ENCODE results near the gene MRC2.

The MRC2 gene

GRCh38 chr17:62653826-62654761 is 26.6 kb downstream of the MRC2 start:
- in situ Hi-C loops (cut with MboI; ENCODE audit: low pct_unique_long_range_greater_than_20kb, low sequenced_read_pairs), result no loop called here
- DNase-seq, result no peak

GRCh38 chr17:62655656-62656055 is 28.2 kb downstream of the MRC2 start:
- in situ Hi-C loops (cut with MboI; ENCODE audit: low pct_unique_long_range_greater_than_20kb, low sequenced_read_pairs), result no loop called here
- no peak for DNase-seq

GRCh38 chr17:62656446-62656845 is 29.0 kb downstream of the MRC2 start:
- in situ Hi-C loops (cut with MboI; ENCODE audit: low pct_unique_long_range_greater_than_20kb, low sequenced_read_pairs), result no loop called here
- no peak for DNase-seq

GRCh38 chr17:62657145-62657665 is 29.7 kb downstream of the MRC2 start:
- DNase-seq, result no peak
- in situ Hi-C loops (cut with MboI; ENCODE audit: low pct_unique_long_range_greater_than_20kb, low sequenced_read_pairs), result no loop called here

- in situ Hi-C loops (cut with MboI; ENCODE audit: low pct_unique_long_range_greater_than_20kb, low sequenced_read_pairs), result no loop called here
- no peak for DNase-seq
These were observed 30.2 kb downstream of the MRC2 start for GRCh38 chr17:62657690-62658089.

- DNase-seq, result no peak
- in situ Hi-C loops (cut with MboI; ENCODE audit: low pct_unique_long_range_greater_than_20kb, low sequenced_read_pairs), result no loop called here
These were observed 30.9 kb downstream of the MRC2 start for GRCh38 chr17:62658136-62658920.

- in situ Hi-C loops (cut with MboI; ENCODE audit: low pct_unique_long_range_greater_than_20kb, low sequenced_read_pairs), result no loop called here
These were observed 33.2 kb downstream of the MRC2 start for GRCh38 chr17:62660629-62661118.

GRCh38 chr17:62661337-62661736 is 33.9 kb downstream of the MRC2 start:
- in situ Hi-C loops (cut with MboI; ENCODE audit: low pct_unique_long_range_greater_than_20kb, low sequenced_read_pairs), result no loop called here
- DNase-seq, result no peak

More at GRCh38 chr17:62660629-62661118, 33.2 kb downstream of the MRC2 start:
- DNase-seq, result no peak

- DNase-seq, result no peak
- in situ Hi-C loops (cut with MboI; ENCODE audit: low pct_unique_long_range_greater_than_20kb, low sequenced_read_pairs), result no loop called here
These were observed 35.4 kb downstream of the MRC2 start for GRCh38 chr17:62662855-62663254.

GRCh38 chr17:62663304-62663703 is 35.8 kb downstream of the MRC2 start:
- DNase-seq, result no peak
- in situ Hi-C loops (cut with MboI; ENCODE audit: low pct_unique_long_range_greater_than_20kb, low sequenced_read_pairs), result no loop called here

GRCh38 chr17:62664336-62665120 is 37.1 kb downstream of the MRC2 start:
- in situ Hi-C loops (cut with MboI; ENCODE audit: low pct_unique_long_range_greater_than_20kb, low sequenced_read_pairs), result no loop called here
- no peak for DNase-seq

- in situ Hi-C loops (cut with MboI; ENCODE audit: low pct_unique_long_range_greater_than_20kb, low sequenced_read_pairs), result no loop called here
- no peak for DNase-seq
These were observed 38.1 kb downstream of the MRC2 start for GRCh38 chr17:62665599-62665998.

- in situ Hi-C loops (cut with MboI; ENCODE audit: low pct_unique_long_range_greater_than_20kb, low sequenced_read_pairs), result no loop called here
- DNase-seq, result no peak
These were observed 38.8 kb downstream of the MRC2 start for GRCh38 chr17:62666061-62666800.

GRCh38 chr17:62666801-62667591 is 39.5 kb downstream of the MRC2 start:
- in situ Hi-C loops (cut with MboI; ENCODE audit: low pct_unique_long_range_greater_than_20kb, low sequenced_read_pairs), result no loop called here
- DNase-seq, result no peak

- DNase-seq, result no peak
- in situ Hi-C loops (cut with MboI; ENCODE audit: low pct_unique_long_range_greater_than_20kb, low sequenced_read_pairs), result no loop called here
These were observed 40.8 kb downstream of the MRC2 start for GRCh38 chr17:62668091-62668804.

- in situ Hi-C loops (cut with MboI; ENCODE audit: low pct_unique_long_range_greater_than_20kb, low sequenced_read_pairs), result no loop called here
These were observed 42.8 kb downstream of the MRC2 start for GRCh38 chr17:62670202-62670821.

GRCh38 chr17:62671553-62671952 is 44.1 kb downstream of the MRC2 start:
- in situ Hi-C loops (cut with MboI; ENCODE audit: low pct_unique_long_range_greater_than_20kb, low sequenced_read_pairs), result no loop called here
- DNase-seq, result no peak

More at GRCh38 chr17:62670202-62670821, 42.8 kb downstream of the MRC2 start:
- no peak for DNase-seq

Data from KBM-7 (cell line).